ENCODE data around the gene SUSD5.

The SUSD5 gene

GRCh38 chr3:33218446-33219174 lies at the start of gene SUSD5:
Gene SUSD5 (minus strand): TSS chr3:33218810. CDS start chr3:33218797, 13 bp downstream.
- DNase-seq (ENCODE audit: low read depth, low spot score) = no peak

- DNase-seq (ENCODE audit: low read depth, low spot score) = no peak
Observed at GRCh38 chr3:33260104-33260503, 41.5 kb upstream of the SUSD5 start.

GRCh38 chr3:33256249-33256648 lies 37.6 kb upstream of the SUSD5 start:
- DNase-seq (ENCODE audit: low read depth, low spot score) = no peak

GRCh38 chr3:33250712-33251111 lies 32.1 kb upstream of the SUSD5 start:
- DNase-seq (ENCODE audit: low read depth, low spot score) = no peak

GRCh38 chr3:33246786-33247185 lies 28.2 kb upstream of the SUSD5 start:
- no peak for DNase-seq (ENCODE audit: low read depth, low spot score)

- no peak for DNase-seq (ENCODE audit: low read depth, low spot score)
Observed at GRCh38 chr3:33240261-33240660, 21.7 kb upstream of the SUSD5 start.

GRCh38 chr3:33238923-33239322 lies 20.3 kb upstream of the SUSD5 start:
- DNase-seq (ENCODE audit: low read depth, low spot score) = no peak

GRCh38 chr3:33237439-33237838 lies 18.8 kb upstream of the SUSD5 start:
- DNase-seq (ENCODE audit: low read depth, low spot score) = no peak

GRCh38 chr3:33236005-33236404 lies 17.4 kb upstream of the SUSD5 start:
- no peak for DNase-seq (ENCODE audit: low read depth, low spot score)

GRCh38 chr3:33233884-33234283 lies 15.3 kb upstream of the SUSD5 start:
- no peak for DNase-seq (ENCODE audit: low read depth, low spot score)

- no peak for DNase-seq (ENCODE audit: low read depth, low spot score)
Observed at GRCh38 chr3:33231756-33232465, 13.3 kb upstream of the SUSD5 start.

GRCh38 chr3:33229947-33230346 lies 11.3 kb upstream of the SUSD5 start:
- no peak for DNase-seq (ENCODE audit: low read depth, low spot score)

- no peak for DNase-seq (ENCODE audit: low read depth, low spot score)
Observed at GRCh38 chr3:33229066-33229465, 10.5 kb upstream of the SUSD5 start.

GRCh38 chr3:33221241-33221640 lies 2.6 kb upstream of the SUSD5 start:
- no peak for DNase-seq (ENCODE audit: low read depth, low spot score)

GRCh38 chr3:33219175-33219487 lies 521 bp upstream of the SUSD5 start:
- DNase-seq (ENCODE audit: low read depth, low spot score) = no peak

GRCh38 chr3:33217866-33218445 lies 654 bp downstream of the SUSD5 start:
- DNase-seq (ENCODE audit: low read depth, low spot score) = no peak

- DNase-seq (ENCODE audit: low read depth, low spot score) = no peak
Observed at GRCh38 chr3:33215739-33216138, 2.9 kb downstream of the SUSD5 start.

- DNase-seq (ENCODE audit: low read depth, low spot score) = no peak
Observed at GRCh38 chr3:33212406-33212805, 6.2 kb downstream of the SUSD5 start.

- peak; percentile 74 for DNase-seq (ENCODE audit: low read depth, low spot score)
Observed at GRCh38 chr3:33211444-33211843, 7.2 kb downstream of the SUSD5 start.

GRCh38 chr3:33209357-33209756 lies 9.3 kb downstream of the SUSD5 start:
- DNase-seq (ENCODE audit: low read depth, low spot score) = no peak

- no peak for DNase-seq (ENCODE audit: low read depth, low spot score)
Observed at GRCh38 chr3:33202711-33203457, 15.7 kb downstream of the SUSD5 start.

GRCh38 chr3:33201195-33201594 lies 17.4 kb downstream of the SUSD5 start:
- DNase-seq (ENCODE audit: low read depth, low spot score) = no peak
